Measurements from ENCODE around the gene ALDOC. TPM values are rescaled to one million over a fixed set of nuclear protein-coding genes. Genes with fewer than 3 reads are reported as not detected.
"Not testable (repeated sequence)": the region's sequence is repeated elsewhere in the genome, so short reads cannot be mapped to it uniquely, and the experiment has no call there.

The ALDOC gene
- polyA plus RNA-seq, 2 of the 4 experiments (the other 2 are of a cell fraction), result 1.9 to 6.3 TPM

GRCh38 chr17:28612531-28612930, 35.8 kb upstream of the ALDOC start (continued):
- no peak for TF ChIP-seq ATOH8 (CRISPR knock-in tag; IDR thresholded peaks at IDR 0.05; ENCODE audit: low read depth)
- TF ChIP-seq RFX5 (IDR thresholded peaks at IDR 0.05), result no peak
- no peak for TF ChIP-seq HEYL (CRISPR knock-in tag; IDR thresholded peaks at IDR 0.05)
- no peak for TF ChIP-seq ESRRA (IDR thresholded peaks at IDR 0.05; ENCODE audit: borderline replicate concordance, low read length)
- no peak for TF ChIP-seq ZSCAN20 (CRISPR knock-in tag; IDR thresholded peaks at IDR 0.05)
- no peak for TF ChIP-seq BHLHE40 (IDR thresholded peaks at IDR 0.05; ENCODE audit: low read depth, low read length)
- no peak for TF ChIP-seq CBX8 (IDR thresholded peaks at IDR 0.05)
- TF ChIP-seq HDAC2 (IDR thresholded peaks at IDR 0.05), result no peak
- no peak for TF ChIP-seq PBX3 (IDR thresholded peaks at IDR 0.05)

GRCh38 chr17:28610376-28610775, 33.7 kb upstream of the ALDOC start:
- 92% methylated on average over 8 of the region's 8 CpGs for WGBS (ENCODE audit: missing lambda C conversion rate)
- no peak for TF ChIP-seq NFE2L2 (conservative IDR thresholded peaks at IDR 0.05; ENCODE audit: low read length)
- no peak for TF ChIP-seq ATOH8 (CRISPR knock-in tag; IDR thresholded peaks at IDR 0.05; ENCODE audit: low read depth)
- no peak for TF ChIP-seq SMC3 (IDR thresholded peaks at IDR 0.05)
- TF ChIP-seq CEBPB (IDR thresholded peaks at IDR 0.05), result no peak
- TF ChIP-seq RAD21 (conservative IDR thresholded peaks at IDR 0.05 in 1 of 2, IDR thresholded peaks at IDR 0.05 in 1 of 2), result no peak
- no peak for TF ChIP-seq SREBF2 (IDR thresholded peaks at IDR 0.05)
- no peak for TF ChIP-seq CHD2 (IDR thresholded peaks at IDR 0.05; ENCODE audit: low read length, partially characterized antibody)
- TF ChIP-seq HOXB13 (CRISPR knock-in tag; IDR thresholded peaks at IDR 0.05; ENCODE audit: low read depth), result no peak
- TF ChIP-seq, protein P1, sequence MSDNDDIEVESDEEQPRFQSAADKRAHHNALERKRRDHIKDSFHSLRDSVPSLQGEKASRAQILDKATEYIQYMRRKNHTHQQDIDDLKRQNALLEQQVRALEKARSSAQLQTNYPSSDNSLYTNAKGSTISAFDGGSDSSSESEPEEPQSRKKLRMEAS (IDR thresholded peaks at IDR 0.05), result no peak
- TF ChIP-seq CHD4 (IDR thresholded peaks at IDR 0.05; ENCODE audit: borderline replicate concordance), result no peak
- TF ChIP-seq GATA3 (IDR thresholded peaks at IDR 0.05; ENCODE audit: borderline replicate concordance), result no peak
- no peak for TF ChIP-seq ZFP36 (IDR thresholded peaks at IDR 0.05; ENCODE audit: borderline replicate concordance, partially characterized antibody)
- TF ChIP-seq NPAS2 (CRISPR knock-in tag; IDR thresholded peaks at IDR 0.05; ENCODE audit: borderline replicate concordance), result no peak
- no peak for TF ChIP-seq PHF8 (IDR thresholded peaks at IDR 0.05; ENCODE audit: borderline replicate concordance, low read depth)
- no peak for TF ChIP-seq POLR2AphosphoS2 (conservative IDR thresholded peaks at IDR 0.05; ENCODE audit: low read length)
- TF ChIP-seq HOXA7 (CRISPR knock-in tag; IDR thresholded peaks at IDR 0.05), result no peak
- TF ChIP-seq TP53 (CRISPR knock-in tag; IDR thresholded peaks at IDR 0.05), result no peak
- Histone ChIP-seq H3K27ac (no peak overlapping the region), H3K4me3 (no peak overlapping the region), H3K4me2 (no peak overlapping the region), H3K4me1 (no peaks in the 10 kb centered on the region), H3K9me3 (no peaks in the 10 kb centered on the region)
- ChIA-PET CTCF (interaction anchor here (0.9 to 3.3 kb wide), 7 partner anchors 9 to 115 kb away, joined by 3 to 20 read pairs (median 7); partner anchors contain the start of gene ALDOC), POLR2A (interaction anchor here (1.2 kb wide), 2 partner anchors 11 to 34 kb away, joined by 3 to 4 read pairs; no protein-coding TSS in a partner anchor)
- DNase-seq (ENCODE audit: low read depth in 1 of 2, low spot score in 1 of 2), result no peak
- FAIRE-seq, result no peak
- no peak for ATAC-seq

DNA sequence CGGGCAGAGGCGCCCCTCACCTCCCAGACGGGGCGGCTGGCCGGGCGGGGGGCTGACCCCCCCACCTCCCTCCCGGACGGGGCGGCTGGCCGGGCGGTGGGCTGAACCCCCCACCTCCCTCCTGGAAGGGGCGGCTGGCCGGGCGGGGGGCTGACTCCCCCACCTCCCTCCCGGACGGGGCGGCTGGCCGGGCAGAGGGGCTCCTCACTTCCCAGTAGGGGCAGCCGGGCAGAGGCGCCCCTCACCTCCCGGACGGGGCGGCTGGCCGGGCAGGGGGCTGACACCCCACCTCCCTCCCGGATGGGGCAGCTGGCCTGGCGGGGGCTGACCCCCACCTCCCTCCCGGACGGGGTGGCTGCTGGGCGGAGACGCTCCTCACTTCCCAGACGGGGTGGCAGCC, 27.3 kb upstream of the ALDOC start:
- H3K27ac ChIP-seq; H3K4me1 ChIP-seq; CTCF ChIA-PET; DNase-seq (ENCODE audit: low read depth in 1 of 2, low spot score in 1 of 2); FAIRE-seq; H3K4me2 ChIP-seq; H3K4me3 ChIP-seq; POLR2A ChIA-PET; H3K9me3 ChIP-seq; ATAC-seq: not testable (repeated sequence)
- WGBS (ENCODE audit: missing lambda C conversion rate), result 86% methylated on average over 2 of the region's 31 CpGs
